Neuron (in vitro differentiated cells): ENCODE data around the gene TMEM150B.

Experiments
- H2AFZ ChIP-seq: one replicate; pipeline ENCODE4 v1.6.1; 2013; ENCODE audit warnings: low read depth, mild to moderate bottlenecking, inconsistent platforms, low read length, moderate library complexity
- H3K27me3 ChIP-seq: one replicate; pipeline ENCODE4 v1.6.1; 2013; ENCODE audit warnings: low read length; ENCODE audit not compliant: insufficient read depth
- H3K36me3 ChIP-seq: one replicate; pipeline ENCODE4 v1.6.1; 2013; ENCODE audit warnings: low read length; ENCODE audit not compliant: insufficient read depth
- H3K4me1 ChIP-seq: one replicate; pipeline ENCODE4 v1.6.1; 2013; ENCODE audit warnings: low read length; ENCODE audit not compliant: insufficient read depth
- H3K4me3 ChIP-seq: 2 replicates; pipeline ENCODE4 v1.5.1; 2013; ENCODE audit warnings: mild to moderate bottlenecking, low read length, moderate library complexity
- H3K9me3 ChIP-seq: one replicate; pipeline ENCODE4 v1.6.1; 2013; ENCODE audit warnings: low read length

TMEM150B gene

DNA sequence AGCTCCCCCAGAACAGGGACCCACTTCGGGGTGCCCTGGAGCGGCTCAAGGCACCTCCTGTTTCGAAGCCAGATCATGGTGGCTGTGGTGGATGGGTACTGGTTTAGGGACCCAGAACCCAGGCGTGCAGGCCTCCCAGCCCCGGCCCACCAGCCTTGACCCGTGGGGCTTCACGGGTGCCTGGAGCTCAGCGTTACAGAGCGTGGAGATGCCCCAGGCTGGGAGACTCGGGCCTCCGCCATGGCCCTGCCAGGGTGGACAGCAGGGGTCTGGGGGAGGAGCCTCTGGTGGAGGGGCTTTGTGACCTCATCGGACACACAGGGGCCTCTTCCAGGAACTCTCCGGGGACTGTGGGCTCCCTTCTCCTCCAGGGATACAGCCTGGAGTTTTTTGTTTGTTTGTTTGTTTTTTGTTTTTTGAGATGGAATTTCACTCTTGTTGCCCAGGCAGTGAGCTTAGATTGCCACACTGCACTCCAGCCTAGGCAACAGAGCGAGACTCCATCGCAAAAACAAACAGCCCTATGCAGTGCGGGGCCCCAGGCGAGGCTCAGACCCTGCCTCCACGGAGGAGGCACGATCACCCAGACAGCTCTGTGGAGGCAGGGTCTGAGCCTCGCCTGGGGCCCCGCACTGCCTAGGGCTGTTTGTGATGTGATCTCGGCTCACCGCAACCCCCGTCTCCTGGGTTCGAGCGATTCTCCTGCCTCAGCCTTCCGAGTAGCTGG lies 38.0 kb upstream of the TMEM150B start, which contains the start of gene GARIN5B:
Gene GARIN5B (minus strand): TSS at position 271 of the 727 bp plus-strand sequence. CDS start 194 bp downstream, at position 77.
- no peaks in the 10 kb centered on the region for H3K36me3 ChIP-seq
- H3K4me1 ChIP-seq = no peaks in the 10 kb centered on the region
- H3K4me3 ChIP-seq = no peak within 1 kb of the TSS
- peaks cover under 1% of the 10 kb centered on the region for H3K27me3 ChIP-seq
- no peak within 1 kb of the TSS for H2AFZ ChIP-seq
- H3K9me3 ChIP-seq = no peaks in the 10 kb centered on the region

DNA sequence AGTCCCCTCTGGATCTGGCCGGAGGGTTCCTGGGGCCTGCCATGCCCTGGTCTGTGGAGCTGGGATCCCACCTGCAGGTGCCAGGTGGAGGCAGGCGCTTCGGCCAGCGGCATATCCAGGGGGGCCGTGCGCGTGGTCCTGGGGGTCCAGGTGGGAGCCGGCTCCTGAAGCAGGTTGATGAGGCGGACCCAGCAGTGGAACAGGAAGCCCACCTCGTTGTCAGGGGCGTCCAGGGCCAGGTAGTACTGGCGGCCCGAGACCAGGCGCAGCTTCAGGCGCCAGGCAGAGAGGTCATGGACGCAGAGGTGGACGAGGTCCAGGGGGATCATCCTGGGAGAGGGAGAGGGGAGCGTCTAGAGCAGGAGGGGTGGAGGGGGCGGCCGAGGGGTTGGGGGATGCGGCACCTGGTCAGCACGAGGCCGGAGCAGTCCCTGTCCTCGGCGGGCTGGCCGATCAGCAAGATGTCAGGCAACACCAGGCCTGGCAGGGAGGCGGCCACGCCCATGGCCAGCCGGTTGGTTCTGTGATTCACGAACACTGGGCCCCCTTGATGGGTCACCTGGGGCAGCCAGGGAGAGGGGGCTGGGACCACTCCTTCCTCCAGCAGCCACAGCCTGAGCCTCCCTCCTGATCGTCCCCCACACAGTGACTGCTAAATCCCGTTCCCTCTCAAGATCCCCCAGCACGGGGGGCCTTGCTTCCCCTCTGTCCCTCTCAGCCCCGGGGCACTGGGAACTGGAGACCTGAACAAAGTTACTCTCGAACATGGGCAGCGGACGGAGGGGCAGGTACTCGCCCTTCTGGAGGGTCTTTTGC lies 37.2 kb upstream of the TMEM150B start:
- Histone ChIP-seq H3K4me3 (no peak overlapping the region), H3K4me1 (no peaks in the 10 kb centered on the region)

DNA sequence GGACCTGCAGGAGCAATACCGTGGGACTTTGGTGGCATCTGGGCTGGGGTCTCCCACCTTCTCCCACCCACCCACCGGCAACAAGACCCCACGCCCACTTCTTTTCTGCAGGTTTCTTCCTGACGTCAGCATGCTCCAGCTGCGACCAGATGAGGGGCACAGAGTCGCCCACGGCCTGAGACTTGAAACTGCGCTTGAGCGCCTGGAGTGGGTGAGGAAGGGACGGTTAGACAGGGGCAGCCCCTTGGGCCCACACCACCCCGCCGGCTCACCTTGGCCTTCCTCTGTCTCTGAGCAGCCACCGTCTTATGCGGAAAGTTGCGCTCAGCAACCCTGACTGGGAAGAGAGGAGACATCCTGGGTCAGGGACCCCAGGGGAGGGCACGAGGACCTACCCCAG lies 35.8 kb upstream of the TMEM150B start:
- H3K4me1 ChIP-seq = no peaks in the 10 kb centered on the region
- peaks cover 16% of the 10 kb centered on the region for H3K27me3 ChIP-seq
- H2AFZ ChIP-seq = no peak overlapping the region
- H3K36me3 ChIP-seq = no peaks in the 10 kb centered on the region
- H3K4me3 ChIP-seq = no peak overlapping the region
- H3K9me3 ChIP-seq = peaks cover 2% of the 10 kb centered on the region

More for the DNA sequence above, 37.2 kb upstream of the TMEM150B start:
- Histone ChIP-seq H2AFZ (no peak overlapping the region), H3K9me3 (no peaks in the 10 kb centered on the region), H3K27me3 (peaks cover 2% of the 10 kb centered on the region), H3K36me3 (no peaks in the 10 kb centered on the region)

DNA sequence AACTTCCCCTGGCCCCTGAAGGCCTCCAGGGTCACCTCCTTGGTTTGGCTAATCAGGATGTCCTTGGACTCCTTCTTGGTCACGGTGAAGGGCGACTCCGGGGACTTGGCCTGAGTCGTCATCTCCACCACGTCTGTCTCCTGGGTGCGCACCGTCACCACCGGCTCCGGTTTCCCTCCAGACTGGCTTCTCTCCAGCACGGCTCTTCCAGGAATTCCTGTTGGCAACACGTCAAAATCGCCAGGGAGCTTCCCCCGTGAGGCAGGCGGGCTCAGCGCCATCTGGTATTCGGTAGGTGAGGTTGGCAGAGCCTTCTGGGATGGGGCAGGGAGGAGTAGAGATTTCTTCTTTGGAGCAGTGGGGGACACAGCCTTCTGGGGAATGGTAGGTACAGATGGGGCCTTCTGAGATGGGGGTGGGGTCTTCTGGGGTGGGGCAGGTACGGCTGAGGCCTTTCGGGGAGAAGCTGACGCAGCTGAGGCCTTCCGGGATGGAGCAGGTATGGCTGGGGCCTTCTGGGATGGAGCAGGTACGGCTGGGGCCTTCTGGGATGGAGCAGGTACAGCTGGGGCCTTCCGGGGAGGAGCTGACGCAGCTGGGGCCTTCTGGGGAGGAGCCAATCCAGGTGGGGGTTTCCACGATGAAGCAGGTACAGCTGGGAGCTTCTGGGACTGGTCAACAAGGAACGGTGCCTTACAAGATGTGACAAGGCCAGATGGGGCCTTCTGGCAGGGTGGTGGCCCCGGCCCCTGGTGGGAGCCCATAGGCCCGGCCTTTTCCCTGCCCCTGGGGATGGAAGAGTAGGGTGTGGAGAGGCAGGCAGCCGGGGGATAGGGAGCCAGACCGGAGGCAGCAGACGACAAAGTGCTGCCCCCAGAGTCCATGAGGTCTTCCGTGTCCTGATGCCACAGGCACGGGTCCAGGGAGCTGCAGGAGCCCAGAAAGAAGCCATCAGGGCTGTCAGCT lies 34.1 kb upstream of the TMEM150B start:
- Histone ChIP-seq H3K36me3 (no peaks in the 10 kb centered on the region), H3K4me3 (no peak overlapping the region), H3K9me3 (peaks cover 2% of the 10 kb centered on the region), H3K4me1 (no peaks in the 10 kb centered on the region), H3K27me3 (peaks cover 28% of the 10 kb centered on the region), H2AFZ (no peak overlapping the region)

DNA sequence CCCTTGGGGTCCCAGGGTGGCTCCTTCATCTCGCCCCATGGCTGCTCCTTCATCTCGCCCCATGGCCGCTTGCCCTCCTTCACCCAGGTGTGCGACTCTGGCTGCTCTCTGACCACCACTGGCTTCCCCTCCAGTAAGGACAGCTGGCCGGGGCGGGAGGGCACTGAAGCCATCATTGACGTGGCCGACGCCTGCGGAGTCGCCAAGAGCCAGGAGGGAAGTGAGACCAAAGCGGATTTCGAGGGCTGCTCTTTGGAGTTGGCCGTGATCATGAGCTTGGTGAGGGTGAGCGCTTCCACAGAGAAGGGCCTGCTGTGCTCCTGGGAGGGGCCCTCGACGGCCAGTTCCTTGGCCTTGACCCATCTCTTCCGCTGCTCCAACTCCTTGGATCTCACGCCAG lies 33.4 kb upstream of the TMEM150B start:
- Histone ChIP-seq H2AFZ (no peak overlapping the region), H3K27me3 (peaks cover 35% of the 10 kb centered on the region), H3K4me3 (no peak overlapping the region), H3K36me3 (no peaks in the 10 kb centered on the region), H3K4me1 (peaks cover 3% of the 10 kb centered on the region), H3K9me3 (peaks cover 2% of the 10 kb centered on the region)

DNA sequence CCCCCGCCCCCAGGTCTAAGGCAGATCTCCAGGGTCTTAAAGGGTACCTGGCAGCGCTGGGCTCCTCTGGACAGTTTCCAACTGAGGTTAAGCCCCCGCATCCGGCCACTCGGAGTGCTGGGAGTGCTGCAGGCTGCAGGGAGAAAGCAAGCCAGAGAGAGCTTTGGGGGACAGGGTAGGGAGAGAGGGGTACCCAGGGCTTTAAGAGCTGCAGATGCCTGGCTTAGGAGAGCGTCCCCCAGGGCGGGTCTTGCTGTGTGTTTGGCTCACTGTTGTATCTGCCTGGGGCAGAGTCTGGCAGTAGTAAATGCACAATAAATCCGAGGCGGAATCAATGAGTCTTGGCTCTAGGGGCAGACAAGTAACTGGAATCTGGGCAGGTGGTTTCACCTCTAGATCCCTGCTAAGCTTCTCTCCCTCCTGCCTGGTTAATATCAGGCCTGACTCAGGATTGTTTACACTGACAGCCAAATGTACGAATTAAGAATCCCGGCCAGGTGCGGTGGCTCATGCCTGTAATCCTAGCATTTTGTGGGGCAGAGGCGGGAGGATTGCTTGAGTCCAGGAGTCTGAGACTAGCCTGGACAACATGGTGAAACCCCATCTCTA lies 30.2 kb upstream of the TMEM150B start:
- H3K4me3 ChIP-seq = no peak overlapping the region
- H3K36me3 ChIP-seq = no peaks in the 10 kb centered on the region
- H3K4me1 ChIP-seq = peaks cover 7% of the 10 kb centered on the region
- H3K9me3 ChIP-seq = peaks cover 5% of the 10 kb centered on the region
- no peak overlapping the region for H2AFZ ChIP-seq
- H3K27me3 ChIP-seq = peaks cover 56% of the 10 kb centered on the region

DNA sequence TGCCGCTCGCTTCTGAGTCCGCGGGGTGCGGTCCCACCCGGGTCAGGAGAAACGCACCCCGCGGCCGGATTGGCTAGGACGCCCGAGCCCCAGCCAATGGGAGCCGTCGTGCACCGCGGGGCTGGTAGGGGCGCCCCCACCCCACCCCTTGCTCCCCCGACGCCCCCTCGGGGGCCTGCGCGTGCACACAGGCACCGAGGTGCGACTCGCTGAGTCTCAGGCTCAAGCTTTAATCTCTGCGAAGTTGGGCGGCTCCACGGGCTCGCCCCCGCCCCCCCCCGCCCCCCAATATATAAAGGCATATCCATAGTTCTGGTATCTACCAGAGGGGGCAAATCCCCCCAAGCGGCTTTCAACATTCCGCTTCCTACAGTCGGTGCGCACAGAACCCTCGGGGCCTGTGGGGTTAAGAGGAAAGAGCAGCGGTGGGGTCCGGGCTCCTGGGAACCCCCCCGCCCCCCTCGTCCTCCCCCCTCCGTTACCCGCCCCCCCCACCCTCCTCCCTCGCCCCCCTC lies 29.6 kb upstream of the TMEM150B start, which contains the start of gene COX6B2:
Gene COX6B2 (minus strand): TSS at position 22 of the 515 bp plus-strand sequence. CDS start 198 bp downstream, outside the sequence.
- Histone ChIP-seq H3K4me3 (peak within 1 kb of the TSS; percentile 36), H3K27me3 (peaks cover 56% of the 10 kb centered on the region), H3K9me3 (peaks cover 5% of the 10 kb centered on the region), H3K36me3 (no peaks in the 10 kb centered on the region), H2AFZ (no peak within 1 kb of the TSS), H3K4me1 (peaks cover 7% of the 10 kb centered on the region)

DNA sequence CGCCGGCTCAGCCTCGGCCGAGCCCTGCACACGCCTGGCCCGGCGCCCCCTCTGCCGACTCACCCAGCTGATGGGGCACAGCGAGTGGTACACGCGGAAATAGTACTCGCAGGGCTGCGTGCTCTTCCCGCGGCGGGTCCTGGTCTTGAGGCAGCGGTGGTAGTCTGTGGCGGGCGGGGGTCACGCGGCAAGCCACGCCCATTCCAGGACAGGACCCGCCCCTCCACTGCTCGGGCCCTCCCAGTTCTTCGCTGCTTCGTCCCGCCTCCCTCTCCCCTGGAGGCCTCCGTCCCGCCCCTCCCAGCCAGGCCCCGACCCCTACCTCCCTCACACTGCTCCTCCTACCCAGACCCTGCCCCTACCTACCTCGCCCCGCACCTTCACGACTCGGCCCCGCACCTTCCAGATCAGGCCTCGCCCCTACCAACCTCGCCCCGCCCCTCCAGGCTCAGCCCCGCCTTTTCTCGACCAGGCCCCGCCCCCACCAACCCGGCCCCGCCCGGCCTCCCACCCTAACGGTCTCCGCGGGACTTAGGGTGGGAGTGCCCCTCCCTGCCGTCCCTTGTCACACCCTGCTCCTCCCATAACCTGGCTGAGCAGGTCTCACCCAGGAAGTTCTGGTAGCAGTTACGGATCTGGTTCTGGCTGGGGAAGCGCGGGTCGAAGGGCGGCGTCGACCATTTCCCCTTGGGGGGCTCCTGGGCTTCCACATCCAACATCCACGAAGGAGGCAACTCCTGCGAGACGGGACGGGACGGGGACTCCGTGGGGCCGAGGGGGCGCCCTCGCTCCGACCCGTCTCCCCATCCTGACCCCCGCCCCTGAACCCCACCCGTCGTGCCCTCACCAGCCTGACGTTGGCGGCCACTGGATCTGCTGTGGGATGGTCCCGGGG lies 28.9 kb upstream of the TMEM150B start:
- no peak overlapping the region for H2AFZ ChIP-seq
- H3K27me3 ChIP-seq = peaks cover 56% of the 10 kb centered on the region
- peaks cover 5% of the 10 kb centered on the region for H3K9me3 ChIP-seq
- H3K4me3 ChIP-seq = peak overlapping the region; percentile 36
- peaks cover 7% of the 10 kb centered on the region for H3K4me1 ChIP-seq
- no peaks in the 10 kb centered on the region for H3K36me3 ChIP-seq

DNA sequence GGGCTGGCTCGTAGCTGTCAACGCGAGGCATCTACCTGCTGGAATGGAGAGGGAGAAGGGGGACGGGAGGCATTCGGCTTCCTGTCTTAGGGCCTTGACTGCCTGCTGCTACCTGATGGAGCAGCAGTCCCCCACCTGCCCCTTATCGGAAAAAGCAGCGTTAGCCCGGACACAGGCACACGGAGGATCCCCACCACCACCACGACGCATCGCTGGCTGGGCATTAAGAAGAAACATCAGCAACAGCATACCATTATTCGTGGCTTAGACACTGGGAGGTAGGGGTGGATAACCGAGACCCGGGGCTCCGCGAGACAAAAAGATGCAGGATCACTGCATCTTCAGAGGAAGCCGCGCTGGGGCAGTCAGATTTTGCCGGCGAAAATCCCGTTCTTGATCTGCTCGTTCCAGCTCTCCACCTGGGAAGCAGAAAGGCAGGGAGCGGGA lies 28.2 kb upstream of the TMEM150B start:
- Histone ChIP-seq H3K9me3 (peaks cover 5% of the 10 kb centered on the region), H3K4me1 (peaks cover 10% of the 10 kb centered on the region), H3K27me3 (peaks cover 56% of the 10 kb centered on the region), H3K4me3 (peak overlapping the region; percentile 36), H2AFZ (no peak overlapping the region), H3K36me3 (no peaks in the 10 kb centered on the region)

DNA sequence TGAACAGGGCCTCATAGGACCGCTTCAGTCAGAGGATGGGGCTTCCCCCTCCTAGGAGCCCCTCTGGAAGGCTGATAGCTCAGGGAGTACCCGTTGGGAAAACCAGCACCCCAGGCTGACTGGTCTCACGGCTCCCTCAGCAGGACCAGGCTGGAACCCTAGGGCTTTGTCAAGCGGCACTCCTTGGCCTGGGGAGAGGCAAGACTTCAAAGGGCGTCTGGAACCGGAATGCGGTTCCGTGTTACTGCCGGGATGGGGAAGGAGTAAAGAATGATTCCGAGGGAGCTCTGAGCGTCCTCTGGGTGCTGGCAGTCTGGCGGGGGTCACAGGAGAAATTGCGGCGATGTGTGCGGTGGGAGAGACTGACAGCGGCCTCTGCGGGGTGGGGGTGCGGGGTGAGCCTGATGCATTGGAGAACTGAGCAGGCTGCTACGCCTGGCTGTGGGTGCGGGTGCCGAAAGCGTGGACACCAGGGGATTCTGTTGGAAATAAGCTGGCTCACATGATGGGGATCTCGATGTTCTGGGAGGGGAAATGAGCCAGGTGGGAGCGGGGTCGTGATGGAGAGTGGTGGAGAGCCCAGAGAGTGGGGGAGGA lies 27.5 kb upstream of the TMEM150B start:
- H3K9me3 ChIP-seq = peaks cover 5% of the 10 kb centered on the region
- H3K4me1 ChIP-seq = peaks cover 14% of the 10 kb centered on the region
- H2AFZ ChIP-seq = no peak overlapping the region
- H3K4me3 ChIP-seq = no peak overlapping the region
- peaks cover 56% of the 10 kb centered on the region for H3K27me3 ChIP-seq
- no peaks in the 10 kb centered on the region for H3K36me3 ChIP-seq

DNA sequence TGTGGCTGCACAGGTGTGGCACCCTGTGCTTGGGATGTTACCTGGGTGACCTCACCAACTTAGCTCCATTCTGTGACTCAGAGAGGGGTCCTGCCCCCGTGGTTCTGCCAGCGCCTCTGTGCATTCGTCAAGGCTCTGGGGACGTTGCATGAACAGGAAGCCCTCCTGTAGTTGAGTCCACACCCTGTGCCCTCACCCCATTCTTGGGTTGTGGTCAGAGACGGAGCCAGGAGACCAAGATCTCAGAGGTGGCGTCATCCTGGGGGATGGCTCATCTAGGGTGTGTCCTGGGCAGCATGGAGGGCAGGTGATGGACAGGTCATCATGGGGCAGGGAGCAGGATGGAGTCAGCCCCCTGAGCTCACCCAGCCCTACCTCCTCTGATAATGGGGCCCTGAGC lies 26.9 kb upstream of the TMEM150B start:
- no peak overlapping the region for H3K4me3 ChIP-seq
- H3K9me3 ChIP-seq = peaks cover 4% of the 10 kb centered on the region
- H3K4me1 ChIP-seq = peaks cover 14% of the 10 kb centered on the region
- H3K27me3 ChIP-seq = peaks cover 51% of the 10 kb centered on the region
- H2AFZ ChIP-seq = no peak overlapping the region
- H3K36me3 ChIP-seq = peaks cover 3% of the 10 kb centered on the region
